ENCODE measurements around the gene ATRNL1. TPM values are rescaled to one million over a fixed set of nuclear protein-coding genes. Genes with fewer than 3 reads are reported as not detected.

ATRNL1 gene
- polyA plus RNA-seq, 3 donors from 2014 or later: not detected

GRCh38 chr10:115566867-115567266 lies 473.7 kb downstream of the ATRNL1 start:
- no peaks in the 10 kb centered on the region for H3K36me3 Mint-ChIP-seq
- no peaks in the 10 kb centered on the region for H3K4me1 Mint-ChIP-seq
- no peaks in the 10 kb centered on the region for H3K27me3 Mint-ChIP-seq (ENCODE audit: low read depth in 3 of 3)
- peaks cover 0 to 10% (median 3%) of the 10 kb centered on the region in 6 donors for H3K9me3 Mint-ChIP-seq
- H3K27ac Mint-ChIP-seq: no peak overlapping the region
- no peak overlapping the region for H3K4me3 Mint-ChIP-seq
- DNase-seq: no peak

- no peak for DNase-seq
- Mint-ChIP-seq H3K4me1 (no peaks in the 10 kb centered on the region), H3K27me3 (ENCODE audit: low read depth in 3 of 3) (peaks cover 0 to 2% (median 0%) of the 10 kb centered on the region in 3 donors), H3K36me3 (no peaks in the 10 kb centered on the region), H3K27ac (no peak overlapping the region), H3K9me3 (peaks cover 0 to 17% (median 7%) of the 10 kb centered on the region in 6 donors), H3K4me3 (no peak overlapping the region)
Observed at GRCh38 chr10:115572740-115573455, 479.7 kb downstream of the ATRNL1 start.

GRCh38 chr10:115580239-115580638 lies 487.1 kb downstream of the ATRNL1 start:
- no peak for DNase-seq
- no peak overlapping the region for H3K4me3 Mint-ChIP-seq
- peaks cover 7 to 31% (median 16%) of the 10 kb centered on the region in 6 donors for H3K9me3 Mint-ChIP-seq
- no peak overlapping the region for H3K27ac Mint-ChIP-seq
- H3K36me3 Mint-ChIP-seq: no peaks in the 10 kb centered on the region
- H3K27me3 Mint-ChIP-seq (ENCODE audit: low read depth in 3 of 3): no peaks in the 10 kb centered on the region
- H3K4me1 Mint-ChIP-seq: no peaks in the 10 kb centered on the region

GRCh38 chr10:115593060-115593459 lies 499.9 kb downstream of the ATRNL1 start:
- Mint-ChIP-seq H3K4me3 (no peak overlapping the region), H3K36me3 (no peaks in the 10 kb centered on the region), H3K9me3 (peaks cover 2 to 22% (median 12%) of the 10 kb centered on the region in 6 donors), H3K4me1 (no peaks in the 10 kb centered on the region), H3K27ac (no peak overlapping the region), H3K27me3 (ENCODE audit: low read depth in 3 of 3) (no peaks in the 10 kb centered on the region)
- DNase-seq: no peak

GRCh38 chr10:115604627-115605026 lies 511.5 kb downstream of the ATRNL1 start:
- DNase-seq: no peak
- no peaks in the 10 kb centered on the region for H3K4me1 Mint-ChIP-seq
- H3K9me3 Mint-ChIP-seq: peaks cover 0 to 15% (median 5%) of the 10 kb centered on the region in 6 donors
- no peak overlapping the region for H3K4me3 Mint-ChIP-seq
- H3K27ac Mint-ChIP-seq: no peak overlapping the region
- peaks cover 0 to 2% (median 0%) of the 10 kb centered on the region in 3 donors for H3K27me3 Mint-ChIP-seq (ENCODE audit: low read depth in 3 of 3)
- H3K36me3 Mint-ChIP-seq: no peaks in the 10 kb centered on the region

- H3K4me1 Mint-ChIP-seq: no peaks in the 10 kb centered on the region
- H3K9me3 Mint-ChIP-seq: peaks cover 0 to 12% (median 2%) of the 10 kb centered on the region in 6 donors
- H3K27ac Mint-ChIP-seq: no peak overlapping the region
- DNase-seq: no peak
- H3K36me3 Mint-ChIP-seq: no peaks in the 10 kb centered on the region
- no peak overlapping the region for H3K4me3 Mint-ChIP-seq
- peaks cover 0 to 2% (median 0%) of the 10 kb centered on the region in 3 donors for H3K27me3 Mint-ChIP-seq (ENCODE audit: low read depth in 3 of 3)
Observed at GRCh38 chr10:115606086-115606485, 512.9 kb downstream of the ATRNL1 start.

GRCh38 chr10:115606741-115607140 lies 513.6 kb downstream of the ATRNL1 start:
- Mint-ChIP-seq H3K9me3 (peaks cover 0 to 7% (median 2%) of the 10 kb centered on the region in 6 donors), H3K36me3 (no peaks in the 10 kb centered on the region), H3K4me1 (no peaks in the 10 kb centered on the region), H3K27ac (no peak overlapping the region), H3K4me3 (no peak overlapping the region), H3K27me3 (ENCODE audit: low read depth in 3 of 3) (peaks cover 0 to 2% (median 0%) of the 10 kb centered on the region in 3 donors)
- DNase-seq: no peak

- Mint-ChIP-seq H3K27me3 (ENCODE audit: low read depth in 3 of 3) (no peaks in the 10 kb centered on the region), H3K4me3 (no peak overlapping the region), H3K36me3 (no peaks in the 10 kb centered on the region), H3K27ac (no peak overlapping the region), H3K9me3 (peaks cover 3 to 19% (median 8%) of the 10 kb centered on the region in 6 donors), H3K4me1 (no peaks in the 10 kb centered on the region)
- DNase-seq: no peak
Observed at GRCh38 chr10:115624448-115624847, 531.3 kb downstream of the ATRNL1 start.

- Mint-ChIP-seq H3K4me3 (no peak overlapping the region), H3K27ac (no peak overlapping the region), H3K27me3 (ENCODE audit: low read depth in 3 of 3) (no peaks in the 10 kb centered on the region), H3K36me3 (no peaks in the 10 kb centered on the region), H3K4me1 (no peaks in the 10 kb centered on the region), H3K9me3 (peaks cover 0 to 19% (median 10%) of the 10 kb centered on the region in 6 donors)
- no peak for DNase-seq
Observed at GRCh38 chr10:115628616-115629015, 535.5 kb downstream of the ATRNL1 start.

- DNase-seq: no peak
- Mint-ChIP-seq H3K27ac (no peak overlapping the region), H3K4me1 (no peaks in the 10 kb centered on the region), H3K9me3 (peaks cover 0 to 25% (median 2%) of the 10 kb centered on the region in 6 donors), H3K36me3 (no peaks in the 10 kb centered on the region), H3K4me3 (no peak overlapping the region), H3K27me3 (ENCODE audit: low read depth in 3 of 3) (no peaks in the 10 kb centered on the region)
Observed at GRCh38 chr10:115638246-115638645, 545.1 kb downstream of the ATRNL1 start.

- no peak for DNase-seq
- Mint-ChIP-seq H3K36me3 (no peaks in the 10 kb centered on the region), H3K27me3 (ENCODE audit: low read depth in 3 of 3) (peaks cover 0 to 2% (median 0%) of the 10 kb centered on the region in 3 donors), H3K27ac (no peak overlapping the region), H3K9me3 (peaks cover 1 to 34% (median 7%) of the 10 kb centered on the region in 6 donors), H3K4me1 (no peaks in the 10 kb centered on the region), H3K4me3 (no peak overlapping the region)
Observed at GRCh38 chr10:115649217-115649616, 556.1 kb downstream of the ATRNL1 start.

- H3K36me3 Mint-ChIP-seq: no peaks in the 10 kb centered on the region
- DNase-seq: no peak
- H3K27me3 Mint-ChIP-seq (ENCODE audit: low read depth in 3 of 3): peaks cover 0 to 2% (median 0%) of the 10 kb centered on the region in 3 donors
- no peaks in the 10 kb centered on the region for H3K4me1 Mint-ChIP-seq
- peaks cover 0 to 33% (median 6%) of the 10 kb centered on the region in 6 donors for H3K9me3 Mint-ChIP-seq
- H3K27ac Mint-ChIP-seq: no peak overlapping the region
- H3K4me3 Mint-ChIP-seq: no peak overlapping the region
Observed at GRCh38 chr10:115653473-115653872, 560.3 kb downstream of the ATRNL1 start.

GRCh38 chr10:115654961-115655360 lies 561.8 kb downstream of the ATRNL1 start:
- Mint-ChIP-seq H3K27ac (no peak overlapping the region), H3K9me3 (peaks cover 0 to 23% (median 7%) of the 10 kb centered on the region in 6 donors), H3K4me3 (no peak overlapping the region)

GRCh38 chr10:115657161-115657860 lies 564.1 kb downstream of the ATRNL1 start:
- Mint-ChIP-seq H3K27me3 (ENCODE audit: low read depth in 3 of 3) (no peaks in the 10 kb centered on the region), H3K9me3 (peaks cover 0 to 23% (median 5%) of the 10 kb centered on the region in 6 donors), H3K4me3 (no peak overlapping the region), H3K27ac (no peak overlapping the region), H3K4me1 (no peaks in the 10 kb centered on the region), H3K36me3 (no peaks in the 10 kb centered on the region)
- DNase-seq: no peak

More at GRCh38 chr10:115654961-115655360, 561.8 kb downstream of the ATRNL1 start:
- H3K27me3 Mint-ChIP-seq (ENCODE audit: low read depth in 3 of 3): peaks cover 0 to 2% (median 0%) of the 10 kb centered on the region in 3 donors
- no peaks in the 10 kb centered on the region for H3K36me3 Mint-ChIP-seq
- no peaks in the 10 kb centered on the region for H3K4me1 Mint-ChIP-seq
- no peak for DNase-seq

Data from immature natural killer cell (primary cell).